ENCODE results near the gene YWHAH. TPM values are rescaled to one million over a fixed set of nuclear protein-coding genes. Genes with fewer than 3 reads are reported as not detected.

YWHAH gene
- polyA plus RNA-seq (2011; rRNA removed) (94.9 and 118 TPM in 2 replicates), polyA minus RNA-seq (2011; rRNA and poly(A)+ RNA removed) (50.4 and 51.4 TPM in 2 replicates)

DNA sequence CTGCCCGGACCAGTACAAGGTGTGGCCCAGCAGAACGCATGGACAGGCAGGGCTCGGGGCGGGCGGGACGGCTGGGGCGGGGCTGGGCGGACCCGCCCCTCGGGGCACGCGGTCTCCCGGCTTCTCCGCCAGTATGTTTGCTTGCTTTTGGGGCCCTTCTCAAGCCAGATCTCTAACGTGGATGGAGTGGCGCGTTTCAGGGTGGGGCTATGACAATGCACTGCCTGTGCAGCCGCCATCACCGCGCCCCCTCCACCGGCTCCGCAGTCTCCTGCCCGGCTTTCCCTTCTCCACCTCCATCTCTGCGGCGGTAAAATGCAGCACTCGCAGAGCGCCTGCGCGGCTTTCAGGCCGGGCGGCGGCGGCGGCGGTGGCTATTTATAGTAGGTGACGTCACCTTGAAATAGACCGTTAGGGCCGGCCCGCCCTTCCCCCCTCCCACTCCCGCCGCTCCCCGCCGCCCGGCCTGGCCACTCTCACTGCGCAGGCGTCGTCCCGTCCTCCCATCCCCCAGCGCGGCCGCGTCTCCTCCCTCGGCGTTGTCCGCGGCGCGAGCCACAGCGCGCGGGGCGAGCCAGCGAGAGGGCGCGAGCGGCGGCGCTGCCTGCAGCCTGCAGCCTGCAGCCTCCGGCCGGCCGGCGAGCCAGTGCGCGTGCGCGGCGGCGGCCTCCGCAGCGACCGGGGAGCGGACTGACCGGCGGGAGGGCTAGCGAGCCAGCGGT lies at the start of gene YWHAH:
Gene YWHAH (plus strand): TSS at position 558 of the 722 bp plus-strand sequence. CDS start 199 bp downstream, outside the sequence.
- POLR2A ChIA-PET, result no interaction called here
- H3K4me3 ChIP-seq (ENCODE audit: low read depth, low read length), result peak within 1 kb of the TSS; percentile 79
- no peak for TF ChIP-seq CTCF (IDR thresholded peaks at IDR 0.05; ENCODE audit: low read depth, low read length)
- no peaks in the 10 kb centered on the region for H3K27me3 ChIP-seq (ENCODE audit: control insufficient read depth, insufficient read depth, low read length)
- no peaks in the 10 kb centered on the region for H3K9me3 ChIP-seq (ENCODE audit: control insufficient read depth, insufficient read depth, low read length)
- DNase-seq (ENCODE audit: low read depth, low spot score), result peak; percentile 76
- peak within 1 kb of the TSS; percentile 65 for H3K27ac ChIP-seq (ENCODE audit: low read depth, low read length)
- CTCF ChIA-PET, result no interaction called here

DNA sequence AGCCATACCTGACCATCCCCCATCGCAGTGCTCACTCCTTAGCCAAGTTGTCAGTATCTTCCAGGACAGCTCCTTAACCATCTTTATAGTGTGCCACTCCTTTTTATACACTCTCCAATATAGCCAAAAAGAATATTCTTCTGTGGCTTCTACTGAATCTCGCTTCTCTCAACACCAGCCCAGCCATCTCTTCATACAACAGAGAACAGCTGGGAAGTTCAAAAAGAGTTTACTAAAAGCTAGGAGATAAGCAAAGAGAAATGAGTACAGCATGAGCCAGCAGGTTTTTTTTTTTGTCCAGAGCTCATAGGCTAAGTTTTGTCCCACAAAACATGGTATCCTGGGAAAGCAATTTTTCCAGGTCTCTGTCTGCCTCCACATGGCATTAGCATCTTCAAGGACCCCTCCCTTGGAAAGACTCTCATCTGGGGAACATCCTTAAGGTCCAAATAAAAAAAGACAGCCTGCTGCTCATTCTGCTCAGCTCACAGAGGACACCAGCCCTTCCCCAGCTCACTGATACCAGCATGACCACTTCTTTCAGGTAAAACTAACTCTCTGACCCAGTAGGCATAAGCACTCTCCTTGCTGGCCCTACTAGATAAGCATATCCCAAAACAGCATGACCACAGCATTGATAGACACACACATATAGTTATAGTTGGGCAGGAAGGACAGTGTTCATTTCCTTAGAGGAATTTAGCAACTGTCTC lies 48.8 kb upstream of the YWHAH start:
- no peak for TF ChIP-seq CTCF (IDR thresholded peaks at IDR 0.05; ENCODE audit: low read depth, low read length)
- no peak for DNase-seq (ENCODE audit: low read depth, low spot score)
- Histone ChIP-seq H3K27me3 (ENCODE audit: control insufficient read depth, insufficient read depth, low read length) (no peaks in the 10 kb centered on the region), H3K9me3 (ENCODE audit: control insufficient read depth, insufficient read depth, low read length) (no peaks in the 10 kb centered on the region), H3K27ac (ENCODE audit: low read depth, low read length) (no peak overlapping the region), H3K4me3 (ENCODE audit: low read depth, low read length) (no peak overlapping the region)
- POLR2A ChIA-PET, result no interaction called here
- CTCF ChIA-PET, result interaction anchor here (0.6 kb wide), 1 partner anchor 13 kb away, joined by 3 read pairs; no protein-coding TSS in a partner anchor

DNA sequence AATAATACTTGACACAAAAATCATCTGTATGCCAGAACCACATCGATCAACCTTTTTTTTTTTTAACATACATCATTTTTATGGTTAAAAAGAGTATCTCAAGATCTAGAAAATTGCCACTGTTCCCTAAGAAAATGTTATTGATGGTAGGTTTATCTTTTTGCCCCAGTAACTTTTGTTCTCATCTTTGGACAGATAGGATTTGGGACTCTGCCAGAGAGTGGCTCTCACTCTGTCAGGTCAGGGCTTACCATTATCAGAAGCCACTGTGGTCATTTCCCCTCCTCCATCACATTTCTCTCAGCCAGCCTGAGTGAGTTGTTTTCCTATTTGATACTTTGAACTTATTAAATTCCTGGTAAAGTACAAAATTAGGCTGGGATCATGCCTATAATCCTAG lies 47.9 kb upstream of the YWHAH start:
- CTCF ChIA-PET, result interaction anchor here (0.6 kb wide), 1 partner anchor 12 kb away, joined by 3 read pairs; no protein-coding TSS in a partner anchor
- no peaks in the 10 kb centered on the region for H3K9me3 ChIP-seq (ENCODE audit: control insufficient read depth, insufficient read depth, low read length)
- POLR2A ChIA-PET, result no interaction called here
- no peak overlapping the region for H3K27ac ChIP-seq (ENCODE audit: low read depth, low read length)
- H3K4me3 ChIP-seq (ENCODE audit: low read depth, low read length), result no peak overlapping the region
- DNase-seq (ENCODE audit: low read depth, low spot score), result no peak
- TF ChIP-seq CTCF (IDR thresholded peaks at IDR 0.05; ENCODE audit: low read depth, low read length), result no peak
- H3K27me3 ChIP-seq (ENCODE audit: control insufficient read depth, insufficient read depth, low read length), result no peaks in the 10 kb centered on the region

DNA sequence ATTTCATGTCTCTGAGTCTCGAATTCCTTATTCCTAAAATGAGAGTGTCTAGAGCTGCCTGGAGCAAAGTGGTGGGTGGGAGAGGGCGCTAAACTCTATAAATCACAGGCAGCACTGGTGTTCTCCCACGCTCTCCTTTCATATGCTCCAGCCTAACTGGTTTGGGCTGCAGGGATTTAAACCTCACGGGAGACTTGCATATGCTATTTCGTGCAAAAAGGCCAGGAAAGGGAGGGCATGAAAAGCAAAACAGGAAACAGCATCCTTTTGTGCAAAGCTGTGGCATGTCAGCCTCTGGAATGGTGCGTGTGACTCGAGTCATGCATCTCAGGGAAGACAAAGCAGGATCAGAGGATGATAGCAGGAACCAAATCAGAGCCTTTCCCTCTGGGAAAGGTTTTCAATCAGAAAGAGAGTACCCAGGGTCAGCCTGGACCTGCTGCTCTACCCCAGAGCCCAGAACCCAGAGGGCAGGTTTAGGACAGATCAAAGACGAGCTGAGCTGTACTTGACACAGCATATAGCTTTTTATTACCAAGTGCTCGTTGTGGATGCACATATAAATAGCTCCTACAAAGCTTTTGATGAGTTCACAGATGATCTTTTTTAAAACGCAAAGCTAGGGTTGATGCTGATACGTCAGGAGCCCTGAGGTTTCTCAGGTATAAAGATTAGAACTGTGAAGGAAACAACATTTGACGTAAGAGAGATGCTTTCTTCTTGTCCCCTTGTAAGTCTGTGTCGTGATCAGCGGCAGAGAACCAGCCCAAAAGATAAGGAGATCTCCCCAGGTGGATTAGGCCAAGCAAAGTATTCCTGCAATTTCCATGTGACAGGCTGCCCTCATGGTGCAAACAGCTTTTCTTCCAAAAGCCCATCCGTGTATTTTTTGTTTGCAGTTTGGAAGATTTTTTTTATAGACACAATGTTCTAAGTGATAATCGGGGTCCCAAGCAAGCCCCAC lies 46.2 kb upstream of the YWHAH start:
- ChIA-PET POLR2A (no interaction called here), CTCF (no interaction called here)
- TF ChIP-seq CTCF (IDR thresholded peaks at IDR 0.05; ENCODE audit: low read depth, low read length), result no peak
- DNase-seq (ENCODE audit: low read depth, low spot score), result no peak
- H3K27me3 ChIP-seq (ENCODE audit: control insufficient read depth, insufficient read depth, low read length), result no peaks in the 10 kb centered on the region
- H3K4me3 ChIP-seq (ENCODE audit: low read depth, low read length), result no peak overlapping the region
- H3K27ac ChIP-seq (ENCODE audit: low read depth, low read length), result no peak overlapping the region
- no peaks in the 10 kb centered on the region for H3K9me3 ChIP-seq (ENCODE audit: control insufficient read depth, insufficient read depth, low read length)

All from AG04450 (cell line).